Upper lobe of right lung (tissue), 1 donor: ENCODE data around the gene LRRFIP2. TPM values are rescaled to one million over a fixed set of nuclear protein-coding genes. Genes with fewer than 3 reads are reported as not detected.
A peak's percentile ranks its signal among the peaks of the same experiment; 100 is the strongest.

Experiments used
- ATAC-seq: fragments of 200-7000 bp; cut with Tn5 transposase; one replicate; pipeline ENCODE4 v1.9.1; 2020; ENCODE audit warnings: mild to moderate bottlenecking, moderate library complexity
- DNase-seq: peaks from one replicate; pipeline ENCODE4 v3.0.0-alpha.2; 2020
- H3K27ac ChIP-seq: fragments of 200-600 bp; one replicate; pipeline ENCODE4 v1.8.0; 2022
- H3K27me3 ChIP-seq: fragments of 200-600 bp; one replicate; pipeline ENCODE4 v1.8.0; 2022; ENCODE audit warnings: mild to moderate bottlenecking
- H3K36me3 ChIP-seq: fragments of 200-600 bp; one replicate; pipeline ENCODE4 v1.8.0; 2022
- H3K4me1 ChIP-seq: fragments of 200-600 bp; one replicate; pipeline ENCODE4 v1.8.0; 2022
- H3K4me3 ChIP-seq: fragments of 200-600 bp; one replicate; pipeline ENCODE4 v1.8.0; 2022; ENCODE audit warnings: mild to moderate bottlenecking
- H3K9me3 ChIP-seq: fragments of 200-600 bp; one replicate; pipeline ENCODE4 v1.8.0; 2022
- intact Hi-C: fragments of 100-400 bp; cut with DNase I; formaldehyde crosslinking; loops from one replicate; pipeline ENCODE4 v1.11.0; 2022
- total RNA-seq: library from RNA; stranded (reverse); fragmentation: NEBNext Ultra II Directional; extraction: Animal tissue kit (Norgen Biotek cat#: 25700); gene quantifications from one replicate; pipeline ENCODE4 v1.2.1, GENCODE V29; 2021
- TF ChIP-seq, protein P1 (sequence below): fragments of 200-600 bp; IDR thresholded peaks from one replicate; pipeline ENCODE4 v1.8.0; 2022; ENCODE audit warnings: antibody characterized with exemption
- donor health status: DM: no; HTN: yes; CAD: no; lungs with severe emphysema.

Gene LRRFIP2
- total RNA-seq, 1 donor from 2014 or later, result 50.3 TPM

DNA sequence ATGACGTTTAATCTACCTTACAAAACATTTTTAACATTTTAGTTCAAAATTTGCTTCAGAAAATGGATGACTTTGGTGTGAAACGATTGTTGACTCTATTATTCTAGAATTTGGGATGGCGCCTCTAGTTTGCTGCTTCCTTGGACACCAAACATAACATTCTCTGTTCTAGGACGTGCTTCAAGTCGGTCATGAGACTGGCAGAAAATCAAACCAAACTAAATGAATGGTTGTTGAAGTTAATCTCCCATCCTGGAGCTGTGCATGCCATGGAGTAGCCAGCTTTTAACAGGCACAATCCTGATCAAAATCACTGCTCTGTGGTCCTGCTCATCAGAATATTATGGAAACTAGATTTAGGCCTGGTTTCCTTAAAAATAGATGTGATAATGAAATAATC, 9.6 kb upstream of the LRRFIP2 start:
- intact Hi-C loops, result no loop called here
- ATAC-seq (peak; percentile 65), DNase-seq (no peak)
- no peak overlapping the region for H3K4me3 ChIP-seq
- H3K9me3 ChIP-seq, result no peaks in the 10 kb centered on the region
- H3K27me3 ChIP-seq, result no peaks in the 10 kb centered on the region
- TF ChIP-seq, protein P1, sequence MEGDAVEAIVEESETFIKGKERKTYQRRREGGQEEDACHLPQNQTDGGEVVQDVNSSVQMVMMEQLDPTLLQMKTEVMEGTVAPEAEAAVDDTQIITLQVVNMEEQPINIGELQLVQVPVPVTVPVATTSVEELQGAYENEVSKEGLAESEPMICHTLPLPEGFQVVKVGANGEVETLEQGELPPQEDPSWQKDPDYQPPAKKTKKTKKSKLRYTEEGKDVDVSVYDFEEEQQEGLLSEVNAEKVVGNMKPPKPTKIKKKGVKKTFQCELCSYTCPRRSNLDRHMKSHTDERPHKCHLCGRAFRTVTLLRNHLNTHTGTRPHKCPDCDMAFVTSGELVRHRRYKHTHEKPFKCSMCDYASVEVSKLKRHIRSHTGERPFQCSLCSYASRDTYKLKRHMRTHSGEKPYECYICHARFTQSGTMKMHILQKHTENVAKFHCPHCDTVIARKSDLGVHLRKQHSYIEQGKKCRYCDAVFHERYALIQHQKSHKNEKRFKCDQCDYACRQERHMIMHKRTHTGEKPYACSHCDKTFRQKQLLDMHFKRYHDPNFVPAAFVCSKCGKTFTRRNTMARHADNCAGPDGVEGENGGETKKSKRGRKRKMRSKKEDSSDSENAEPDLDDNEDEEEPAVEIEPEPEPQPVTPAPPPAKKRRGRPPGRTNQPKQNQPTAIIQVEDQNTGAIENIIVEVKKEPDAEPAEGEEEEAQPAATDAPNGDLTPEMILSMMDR, result no peak
- no peaks in the 10 kb centered on the region for H3K36me3 ChIP-seq
- H3K4me1 ChIP-seq, result peaks cover 9% of the 10 kb centered on the region
- H3K27ac ChIP-seq, result peak overlapping the region; percentile 33

DNA sequence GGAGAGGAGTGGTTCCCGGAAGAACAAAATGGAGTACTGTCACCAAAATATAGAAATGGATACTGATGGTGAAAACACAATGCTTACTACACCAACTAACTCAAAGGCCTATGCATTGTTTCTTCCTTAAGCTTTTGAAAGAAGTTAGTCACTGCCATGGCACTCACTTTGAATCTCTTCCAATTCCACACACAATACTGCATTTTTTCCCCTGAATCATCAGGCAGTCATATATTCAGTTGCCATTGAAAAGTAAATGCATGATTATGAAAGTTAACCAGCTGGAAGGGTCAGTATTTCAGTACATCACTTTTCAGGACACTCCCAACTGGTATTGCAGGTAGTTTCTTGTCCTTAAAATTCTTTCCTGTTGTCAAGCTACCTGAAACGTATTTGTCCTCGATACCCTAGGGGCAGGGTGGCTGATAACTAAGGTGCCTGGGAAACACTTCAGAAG, 9.0 kb upstream of the LRRFIP2 start:
- H3K27ac ChIP-seq, result peak overlapping the region; percentile 33
- ATAC-seq, result peak; percentile 72
- H3K4me1 ChIP-seq, result peaks cover 15% of the 10 kb centered on the region
- TF ChIP-seq, protein P1, result no peak
- H3K4me3 ChIP-seq, result no peak overlapping the region
- H3K36me3 ChIP-seq, result no peaks in the 10 kb centered on the region
- no peaks in the 10 kb centered on the region for H3K27me3 ChIP-seq
- intact Hi-C loops, result no loop called here
- no peak for DNase-seq
- no peaks in the 10 kb centered on the region for H3K9me3 ChIP-seq

DNA sequence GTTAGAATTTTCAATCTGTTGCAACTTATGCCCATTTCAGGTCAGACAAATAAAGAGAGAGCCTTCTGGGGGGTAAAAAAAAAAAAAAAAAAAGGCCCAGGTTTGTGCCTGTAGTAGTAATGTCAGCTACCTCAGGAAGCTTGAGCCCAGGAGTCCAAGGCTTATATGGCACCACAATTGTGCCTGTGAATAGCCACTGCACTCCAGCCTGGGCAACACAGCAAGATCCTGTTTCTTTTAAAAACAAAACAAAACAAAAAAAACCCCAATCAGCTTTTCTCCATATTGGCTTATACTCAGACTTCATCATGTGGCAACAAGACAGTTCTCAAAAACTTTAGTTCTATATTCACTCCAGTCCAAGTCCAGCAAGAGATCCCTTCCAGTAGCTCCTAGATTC, 8.4 kb upstream of the LRRFIP2 start:
- TF ChIP-seq, protein P1, result no peak
- H3K4me1 ChIP-seq, result peaks cover 19% of the 10 kb centered on the region
- no peak for ATAC-seq
- DNase-seq, result no peak
- H3K27me3 ChIP-seq, result no peaks in the 10 kb centered on the region
- no peaks in the 10 kb centered on the region for H3K36me3 ChIP-seq
- H3K9me3 ChIP-seq, result no peaks in the 10 kb centered on the region
- intact Hi-C loops, result no loop called here
- no peak overlapping the region for H3K4me3 ChIP-seq
- peak overlapping the region; percentile 33 for H3K27ac ChIP-seq

DNA sequence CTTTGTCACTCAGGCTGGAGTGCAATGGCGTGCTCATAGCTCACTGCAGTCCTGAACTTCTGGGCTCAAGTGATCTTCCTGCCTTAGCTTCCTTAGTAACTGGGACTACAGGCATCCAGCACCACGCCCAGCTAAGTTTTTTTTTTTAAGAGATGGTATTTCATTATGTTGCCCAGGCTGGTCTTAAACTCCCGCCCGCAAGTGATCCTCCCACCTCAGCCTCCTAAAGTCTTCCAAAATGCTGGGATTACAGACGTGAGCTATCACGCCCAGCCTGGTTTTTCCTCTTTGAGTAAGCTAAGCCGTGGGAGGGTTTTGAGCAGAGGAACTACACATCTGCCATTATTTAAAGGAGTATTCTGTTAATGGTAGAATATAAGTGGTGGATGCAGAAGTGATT, 7.4 kb upstream of the LRRFIP2 start:
- intact Hi-C loops, result no loop called here
- no peaks in the 10 kb centered on the region for H3K27me3 ChIP-seq
- DNase-seq, result no peak
- H3K4me1 ChIP-seq, result peaks cover 26% of the 10 kb centered on the region
- no peaks in the 10 kb centered on the region for H3K9me3 ChIP-seq
- H3K4me3 ChIP-seq, result no peak overlapping the region
- H3K36me3 ChIP-seq, result no peaks in the 10 kb centered on the region
- H3K27ac ChIP-seq, result no peak overlapping the region
- ATAC-seq, result peak; percentile 51
- TF ChIP-seq, protein P1, result no peak

DNA sequence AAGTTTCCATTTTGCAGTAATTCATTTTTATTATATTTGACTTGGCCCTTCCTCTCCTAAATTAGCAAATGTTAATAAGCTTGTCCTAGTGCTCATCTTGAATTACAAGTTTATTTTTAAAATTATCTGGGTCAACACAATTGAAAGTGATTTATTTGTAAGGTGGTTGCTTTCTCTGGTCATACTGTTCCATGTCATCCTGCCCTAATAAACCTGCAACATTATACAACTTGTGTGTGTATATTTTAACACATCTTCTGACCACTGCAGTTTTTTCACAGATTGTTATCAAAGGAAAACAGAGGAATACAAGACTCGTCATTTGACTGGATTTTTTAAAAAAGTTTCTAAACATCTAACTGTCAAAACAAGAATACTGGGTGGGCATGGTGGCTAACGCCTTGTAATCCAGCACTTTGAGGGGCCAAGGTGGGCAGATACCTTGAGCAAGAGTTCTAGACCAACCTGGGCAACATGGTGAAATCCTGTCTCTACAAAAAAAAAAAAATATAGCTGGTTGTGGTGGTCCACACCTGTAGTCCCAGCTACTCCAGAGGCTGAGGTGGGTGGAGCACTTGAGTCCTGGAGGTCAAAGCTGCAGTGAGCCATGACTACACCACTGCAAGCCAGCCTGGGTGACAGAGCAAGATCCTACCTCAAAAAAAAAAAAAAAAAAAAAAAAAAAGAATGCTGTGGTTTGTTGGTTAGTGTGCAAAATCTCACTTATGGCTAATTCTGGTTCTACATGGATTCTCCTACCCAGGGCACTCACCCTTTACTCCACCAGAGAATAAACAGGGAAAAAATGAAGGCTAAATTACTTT, 5.0 kb upstream of the LRRFIP2 start:
- DNase-seq (no peak), ATAC-seq (no peak)
- TF ChIP-seq, protein P1, result no peak
- Histone ChIP-seq H3K27ac (no peak overlapping the region), H3K36me3 (no peaks in the 10 kb centered on the region), H3K9me3 (no peaks in the 10 kb centered on the region), H3K4me1 (peaks cover 25% of the 10 kb centered on the region), H3K4me3 (no peak overlapping the region), H3K27me3 (no peaks in the 10 kb centered on the region)
- intact Hi-C loops, result no loop called here
